HepG2 (cell line): ENCODE measurements around the gene RNF125. TPM values are rescaled to one million over a fixed set of nuclear protein-coding genes. Genes with fewer than 3 reads are reported as not detected.

Experiments
- ATAC-seq: fragments of 200-7000 bp; cut with Tn5 transposase; 3 replicates; pipeline ENCODE4 v1.9.1; 2020; ENCODE audit warnings: mild to moderate bottlenecking, moderate library complexity
- BruUV-seq: library from RNA; stranded (reverse); fragments of 400-500 nt; replicated peaks from 2 replicates; lab custom pipeline; 2021; lab: Mats Ljungman, UMichigan
- CTCF ChIA-PET: fragments of 300-600 bp; formaldehyde crosslinking; extraction: SDS; loops from one replicate; lab custom pipeline; 2021; ENCODE audit warnings: low total read pairs, inconsistent platforms, low intra/inter-chr PET ratio; lab: Yijun Ruan, JAX
- POLR2A ChIA-PET: fragments of 350-600 bp; sonication (Branson Sonifier 250); formaldehyde crosslinking; loops from one replicate; lab custom pipeline; 2020; ENCODE audit warnings: antibody characterized with exemption, inconsistent platforms; lab: Yijun Ruan, JAX
- DNase-seq: peaks from one replicate; pipeline ENCODE4 v3.0.0-alpha.2; 2015; ENCODE audit warnings: low spot score
- FAIRE-seq: peaks from 3 replicates; lab custom pipeline; 2011; peaks lifted over from hg19 to GRCh38; lab: Jason Lieb, UNC
- H2AFZ ChIP-seq: one replicate; pipeline ENCODE4 v1.6.1; 2011; ENCODE audit warnings: low read length, inconsistent platforms
- H3K27ac ChIP-seq: fragments of 300-600 bp; 3 replicates; pipeline ENCODE4 v1.8.0; 2011; ENCODE audit warnings: mixed run types, mild to moderate bottlenecking, mixed read lengths, low read length, inconsistent platforms; ENCODE audit not compliant: insufficient read depth; ENCODE audit errors: extremely low read length
- H3K27me3 ChIP-seq, 2 experiments: fragments of 200-600 bp in 1 of 2; 2 replicates in 1 of 2; 3 replicates in 1 of 2; pipeline versions ENCODE4 v1.6.0 to v1.8.0; 2011; ENCODE audit warnings: low read length in 2 of 2, mild to moderate bottlenecking in 2 of 2, moderate library complexity in 2 of 2, inconsistent platforms in 1 of 2; ENCODE audit not compliant: insufficient read depth in 2 of 2, control insufficient read depth in 1 of 2
- H3K36me3 ChIP-seq, 2 experiments: fragments of 200-600 bp in 1 of 2; replicated peaks in 1 of 2; 2 replicates in 1 of 2; 3 replicates in 1 of 2; pipeline versions ENCODE4 v1.5.1 to v1.8.0; 2011; ENCODE audit warnings: low read length in 2 of 2, inconsistent platforms in 1 of 2; ENCODE audit not compliant: insufficient read depth in 2 of 2, control insufficient read depth in 1 of 2
- H3K4me1 ChIP-seq: 2 replicates; pipeline ENCODE4 v1.5.1; 2012; ENCODE audit warnings: low read length, inconsistent platforms; ENCODE audit not compliant: insufficient read depth
- H3K4me2 ChIP-seq: 2 replicates; pipeline ENCODE4 v1.6.0; 2011; ENCODE audit warnings: low read depth, low read length, inconsistent platforms
- H3K4me3 ChIP-seq, 3 experiments: fragments of 200-600 bp in 1 of 3; sonication (generic), shearing (Covaris generic) in 1 of 3; replicated peaks in 1 of 3; 2 replicates each; pipeline ENCODE4 v1.5.1; 2011 to 2016; ENCODE audit warnings: low read length in 3 of 3, inconsistent platforms in 2 of 3, low read depth in 2 of 3, mild to moderate bottlenecking in 2 of 3, control low read depth in 1 of 3, mixed read lengths in 1 of 3; ENCODE audit not compliant: insufficient read depth in 1 of 3
- H3K79me2 ChIP-seq: one replicate; pipeline ENCODE4 v1.6.1; 2011; ENCODE audit warnings: low read length, inconsistent platforms; ENCODE audit not compliant: insufficient read depth
- H3K9ac ChIP-seq: 2 replicates; pipeline ENCODE4 v1.6.0; 2011; ENCODE audit warnings: mild to moderate bottlenecking, low read depth, low read length, inconsistent platforms; ENCODE audit not compliant: insufficient read depth
- H3K9me3 ChIP-seq: 2 replicates; pipeline ENCODE4 v1.5.1; 2012; ENCODE audit warnings: mild to moderate bottlenecking, low read length
- H4K20me1 ChIP-seq: 2 replicates; pipeline ENCODE4 v1.6.0; 2011; ENCODE audit warnings: inconsistent platforms, mild to moderate bottlenecking, low read length, moderate library complexity; ENCODE audit not compliant: insufficient read depth
- BCL6 ChIP-seq: IDR thresholded peaks from 2 replicates; pipeline ENCODE4 v1.6.1; 2016; ENCODE audit warnings: missing genetic modification reagents, missing compliant biosample characterization
- CCAR2 ChIP-seq: fragments of 200-400 bp; formaldehyde crosslinking; optimal IDR thresholded peaks from 2 replicates; pipeline ENCODE3; 2018; ENCODE audit warnings: low read depth, mild to moderate bottlenecking, low read length, moderate library complexity
- ELF1 ChIP-seq: sonication (generic); formaldehyde crosslinking; IDR thresholded peaks from 2 replicates; pipeline ENCODE4 v1.4.0; 2020; ENCODE audit warnings: missing genetic modification reagents
- NPAS2 ChIP-seq: sonication (generic); formaldehyde crosslinking; IDR thresholded peaks from 2 replicates; pipeline ENCODE4 v1.8.0; 2022; ENCODE audit warnings: mild to moderate bottlenecking, missing genetic modification reagents, borderline replicate concordance
- PHF20 ChIP-seq: sonication (generic); formaldehyde crosslinking; IDR thresholded peaks from 2 replicates; pipeline ENCODE4 v1.5.0; 2020; ENCODE audit warnings: mild to moderate bottlenecking, missing genetic modification reagents
- ZBTB37 ChIP-seq: sonication (generic); formaldehyde crosslinking; IDR thresholded peaks from 2 replicates; pipeline ENCODE4 v1.4.0; 2020; ENCODE audit warnings: mild to moderate bottlenecking, missing genetic modification reagents
- ZNF331 ChIP-seq: sonication (generic); formaldehyde crosslinking; IDR thresholded peaks from 2 replicates; pipeline ENCODE4 v1.4.0; 2020; ENCODE audit warnings: missing genetic modification reagents
- ZNF367 ChIP-seq: sonication (generic); formaldehyde crosslinking; IDR thresholded peaks from 2 replicates; pipeline ENCODE4 v1.4.0; 2020; ENCODE audit warnings: missing genetic modification reagents, borderline replicate concordance
- ZNF44 ChIP-seq: sonication (generic); formaldehyde crosslinking; IDR thresholded peaks from 2 replicates; pipeline ENCODE4 v1.5.1; 2020; ENCODE audit warnings: mild to moderate bottlenecking, missing genetic modification reagents
- ZNF75D ChIP-seq: sonication (generic); formaldehyde crosslinking; IDR thresholded peaks from 2 replicates; pipeline ENCODE4 v1.8.1; 2023; ENCODE audit warnings: missing genetic modification reagents, mild to moderate bottlenecking, borderline replicate concordance
- ZNF841 ChIP-seq: sonication (generic); formaldehyde crosslinking; IDR thresholded peaks from 2 replicates; pipeline ENCODE4 v1.8.1; 2023; ENCODE audit warnings: missing genetic modification reagents, borderline replicate concordance
- ZSCAN5A ChIP-seq: sonication (generic); formaldehyde crosslinking; IDR thresholded peaks from 2 replicates; pipeline ENCODE4 v1.8.0; 2022; ENCODE audit warnings: mild to moderate bottlenecking, missing genetic modification reagents, borderline replicate concordance
- WGBS: methylation state at CpG from one replicate; pipeline ENCODE4 v1.1.6; 2017; ENCODE audit warnings: low lambda C conversion rate; 5-methylcytosine and 5-hydroxymethylcytosine counted together
- in situ Hi-C: cut with HindIII; loops from 2 replicates; pipeline ENCODE4 v1.10.0; 2017; ENCODE audit warnings: low pct_unique_long_range_greater_than_20kb; ENCODE audit not compliant: extremely low pct_ligation_motif_present
- intact Hi-C: fragments of 100-400 bp; cut with micrococcal nuclease; formaldehyde crosslinking; loops from one replicate; pipeline ENCODE4 v1.10.0; 2022; ENCODE audit not compliant: unreplicated experiment
- polyA plus RNA-seq, 8 experiments: library from polyadenylated mRNA; depleted of rRNA in 3 of 8; stranded (reverse) in 7 of 8; unstranded in 1 of 8; fragments of >200 nt; fragmentation: Illumina TruSeq in 4 of 8; extraction: Trizol in 4 of 8; gene quantifications; 2 replicates each; pipeline versions ENCODE4 v1.2.1 to v1.2.3, GENCODE V29; 2011 to 2016; ENCODE audit warnings: low read depth in 4 of 8, missing spikeins in 1 of 8, mixed read lengths in 1 of 8; ENCODE audit not compliant: insufficient read depth in 1 of 8
- total RNA-seq, 5 experiments: library from RNA; depleted of rRNA; stranded (reverse); fragments of >200 nt; fragmentation: Illumina TruSeq; extraction: Trizol; gene quantifications; 2 replicates each; pipeline ENCODE4 v1.2.3, GENCODE V29; 2016; ENCODE audit warnings: low read depth in 1 of 5

RNF125 gene
- total and polyA plus RNA-seq, 2 of the 13 experiments (the other 11 are each of a cell fraction or from before 2014, with no cell fraction given) = 0.58 to 1.8 TPM

DNA sequence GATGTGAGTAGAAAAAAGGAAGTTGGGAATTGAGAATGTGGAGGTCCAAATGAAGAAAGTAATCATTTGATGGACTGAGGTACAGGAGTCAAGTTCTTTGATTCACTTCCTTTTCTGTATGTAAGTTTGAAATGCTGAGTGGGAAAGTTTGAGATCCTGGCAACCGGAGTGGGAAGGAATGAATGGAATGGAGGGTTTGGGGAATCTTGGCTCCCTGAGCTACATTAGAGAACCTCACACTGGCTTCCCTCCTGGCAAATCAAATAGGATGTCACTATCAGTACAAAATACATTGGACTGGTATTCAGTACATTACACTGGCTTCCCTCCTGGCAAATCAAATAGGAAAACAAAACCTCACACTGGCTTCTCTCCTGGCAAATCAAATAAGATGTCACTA, 63.3 kb downstream of the RNF125 start:
- Histone ChIP-seq H3K36me3 (no peaks in the 10 kb centered on the region), H3K9ac (no peak overlapping the region), H3K4me2 (no peak overlapping the region), H3K79me2 (no peaks in the 10 kb centered on the region), H2AFZ (no peak overlapping the region), H3K4me1 (no peaks in the 10 kb centered on the region), H3K9me3 (no peaks in the 10 kb centered on the region), H3K27me3 (no peaks in the 10 kb centered on the region; a peak in 2 of 5 replicates), H3K4me3 (no peak overlapping the region), H3K27ac (no peak overlapping the region), H4K20me1 (no peaks in the 10 kb centered on the region)
- TF ChIP-seq PHF20 (CRISPR knock-in tag) = no peak
- no peak for TF ChIP-seq BCL6 (CRISPR knock-in tag)
- no peak for TF ChIP-seq ZNF75D (CRISPR knock-in tag)
- no peak for TF ChIP-seq CCAR2
- TF ChIP-seq ELF1 (CRISPR knock-in tag) = no peak
- TF ChIP-seq ZNF331 (CRISPR knock-in tag) = no peak
- no peak for TF ChIP-seq ZNF44 (CRISPR knock-in tag)
- TF ChIP-seq NPAS2 (CRISPR knock-in tag) = no peak
- TF ChIP-seq ZNF841 (CRISPR knock-in tag) = no peak
- TF ChIP-seq ZBTB37 (CRISPR knock-in tag) = no peak
- TF ChIP-seq ZNF367 (CRISPR knock-in tag) = no peak
- TF ChIP-seq ZSCAN5A (CRISPR knock-in tag) = no peak
- ChIA-PET POLR2A (no interaction called here), CTCF (no interaction called here)
- in situ Hi-C loops (no loop called here), intact Hi-C loops (no loop called here)
- 19% methylated on average over 1 of the region's 1 CpG for WGBS
- ATAC-seq (no peak), FAIRE-seq (no peak), DNase-seq (no peak)
- BruUV-seq = no TSS peak
